HepG2 (cell line): Measurements from ENCODE around the gene KIF7. TPM values are rescaled to one million over a fixed set of nuclear protein-coding genes. Genes with fewer than 3 reads are reported as not detected.

Experiments used
- ATAC-seq: fragments of 200-7000 bp; cut with Tn5 transposase; 3 replicates; pipeline ENCODE4 v1.9.1; 2020; ENCODE audit warnings: mild to moderate bottlenecking, moderate library complexity
- BruUV-seq: library from RNA; stranded (reverse); fragments of 400-500 nt; replicated peaks from 2 replicates; lab custom pipeline; 2021; lab: Mats Ljungman, UMichigan
- CTCF ChIA-PET: fragments of 300-600 bp; formaldehyde crosslinking; extraction: SDS; loops from one replicate; lab custom pipeline; 2021; ENCODE audit warnings: low total read pairs, inconsistent platforms, low intra/inter-chr PET ratio; lab: Yijun Ruan, JAX
- POLR2A ChIA-PET: fragments of 350-600 bp; sonication (Branson Sonifier 250); formaldehyde crosslinking; loops from one replicate; lab custom pipeline; 2020; ENCODE audit warnings: antibody characterized with exemption, inconsistent platforms; lab: Yijun Ruan, JAX
- DNase-seq: peaks from one replicate; pipeline ENCODE4 v3.0.0-alpha.2; 2015; ENCODE audit warnings: low spot score
- FAIRE-seq: peaks from 3 replicates; lab custom pipeline; 2011; peaks lifted over from hg19 to GRCh38; lab: Jason Lieb, UNC
- H2AFZ ChIP-seq: one replicate; pipeline ENCODE4 v1.6.1; 2011; ENCODE audit warnings: low read length, inconsistent platforms
- H3K27ac ChIP-seq: fragments of 300-600 bp; 3 replicates; pipeline ENCODE4 v1.8.0; 2011; ENCODE audit warnings: mixed run types, mild to moderate bottlenecking, mixed read lengths, low read length, inconsistent platforms; ENCODE audit not compliant: insufficient read depth; ENCODE audit errors: extremely low read length
- H3K27me3 ChIP-seq, 2 experiments: fragments of 200-600 bp in 1 of 2; 2 replicates in 1 of 2; 3 replicates in 1 of 2; pipeline versions ENCODE4 v1.6.0 to v1.8.0; 2011; ENCODE audit warnings: low read length in 2 of 2, mild to moderate bottlenecking in 2 of 2, moderate library complexity in 2 of 2, inconsistent platforms in 1 of 2; ENCODE audit not compliant: insufficient read depth in 2 of 2, control insufficient read depth in 1 of 2
- H3K36me3 ChIP-seq, 2 experiments: fragments of 200-600 bp in 1 of 2; replicated peaks in 1 of 2; 2 replicates in 1 of 2; 3 replicates in 1 of 2; pipeline versions ENCODE4 v1.5.1 to v1.8.0; 2011; ENCODE audit warnings: low read length in 2 of 2, inconsistent platforms in 1 of 2; ENCODE audit not compliant: insufficient read depth in 2 of 2, control insufficient read depth in 1 of 2
- H3K4me1 ChIP-seq: 2 replicates; pipeline ENCODE4 v1.5.1; 2012; ENCODE audit warnings: low read length, inconsistent platforms; ENCODE audit not compliant: insufficient read depth
- H3K4me2 ChIP-seq: 2 replicates; pipeline ENCODE4 v1.6.0; 2011; ENCODE audit warnings: low read depth, low read length, inconsistent platforms
- H3K4me3 ChIP-seq, 3 experiments: fragments of 200-600 bp in 1 of 3; sonication (generic), shearing (Covaris generic) in 1 of 3; replicated peaks in 1 of 3; 2 replicates each; pipeline ENCODE4 v1.5.1; 2011 to 2016; ENCODE audit warnings: low read length in 3 of 3, inconsistent platforms in 2 of 3, low read depth in 2 of 3, mild to moderate bottlenecking in 2 of 3, control low read depth in 1 of 3, mixed read lengths in 1 of 3; ENCODE audit not compliant: insufficient read depth in 1 of 3
- H3K79me2 ChIP-seq: one replicate; pipeline ENCODE4 v1.6.1; 2011; ENCODE audit warnings: low read length, inconsistent platforms; ENCODE audit not compliant: insufficient read depth
- H3K9ac ChIP-seq: 2 replicates; pipeline ENCODE4 v1.6.0; 2011; ENCODE audit warnings: mild to moderate bottlenecking, low read depth, low read length, inconsistent platforms; ENCODE audit not compliant: insufficient read depth
- H3K9me3 ChIP-seq: 2 replicates; pipeline ENCODE4 v1.5.1; 2012; ENCODE audit warnings: mild to moderate bottlenecking, low read length
- H4K20me1 ChIP-seq: 2 replicates; pipeline ENCODE4 v1.6.0; 2011; ENCODE audit warnings: inconsistent platforms, mild to moderate bottlenecking, low read length, moderate library complexity; ENCODE audit not compliant: insufficient read depth
- ATAD3A ChIP-seq: sonication (generic); formaldehyde crosslinking; IDR thresholded peaks from 2 replicates; pipeline ENCODE4 v1.4.0; 2020; ENCODE audit warnings: missing genetic modification reagents
- ATF7 ChIP-seq, 2 experiments: fragments of 450-650 bp in 1 of 2; sonication (generic) in 1 of 2; formaldehyde crosslinking in 1 of 2; IDR thresholded peaks; 2 replicates each; pipeline versions ENCODE4 v1.4.0 to v1.6.1; 2016 to 2020; ENCODE audit warnings: antibody characterized with exemption in 1 of 2, mild to moderate bottlenecking in 1 of 2, missing genetic modification reagents in 1 of 2
- HHEX ChIP-seq: IDR thresholded peaks from 2 replicates; pipeline ENCODE4 v1.6.1; 2016; ENCODE audit warnings: control low read depth
- NFKB2 ChIP-seq: sonication (generic); formaldehyde crosslinking; IDR thresholded peaks from 2 replicates; pipeline ENCODE4 v1.4.0; 2020; ENCODE audit warnings: missing genetic modification reagents, borderline replicate concordance
- PAF1 ChIP-seq: IDR thresholded peaks from 2 replicates; pipeline ENCODE4 v1.6.1; 2016; ENCODE audit warnings: missing genetic modification reagents, missing compliant biosample characterization
- TGIF2 ChIP-seq: IDR thresholded peaks from 2 replicates; pipeline ENCODE4 v1.6.1; 2016; ENCODE audit warnings: control low read depth, missing compliant biosample characterization
- THAP8 ChIP-seq: sonication (generic); formaldehyde crosslinking; IDR thresholded peaks from 2 replicates; pipeline ENCODE4 v1.5.1; 2020; ENCODE audit warnings: missing genetic modification reagents, mild to moderate bottlenecking, borderline replicate concordance
- ZEB1 ChIP-seq: IDR thresholded peaks from 2 replicates; pipeline ENCODE4 v1.6.1; 2012; ENCODE audit warnings: mild to moderate bottlenecking, low read depth, inconsistent platforms; ENCODE audit not compliant: insufficient replicate concordance
- ZNF678 ChIP-seq: sonication (generic); formaldehyde crosslinking; IDR thresholded peaks from 2 replicates; pipeline ENCODE4 v1.4.0; 2020; ENCODE audit warnings: mild to moderate bottlenecking, missing genetic modification reagents
- ZNF772 ChIP-seq: sonication (generic); formaldehyde crosslinking; IDR thresholded peaks from 2 replicates; pipeline ENCODE4 v1.5.0; 2020; ENCODE audit warnings: mild to moderate bottlenecking, missing genetic modification reagents
- in situ Hi-C: cut with HindIII; loops from 2 replicates; pipeline ENCODE4 v1.10.0; 2017; ENCODE audit warnings: low pct_unique_long_range_greater_than_20kb; ENCODE audit not compliant: extremely low pct_ligation_motif_present
- intact Hi-C: fragments of 100-400 bp; cut with micrococcal nuclease; formaldehyde crosslinking; loops from one replicate; pipeline ENCODE4 v1.10.0; 2022; ENCODE audit not compliant: unreplicated experiment
- polyA plus RNA-seq, 8 experiments: library from polyadenylated mRNA; depleted of rRNA in 3 of 8; stranded (reverse) in 7 of 8; unstranded in 1 of 8; fragments of >200 nt; fragmentation: Illumina TruSeq in 4 of 8; extraction: Trizol in 4 of 8; gene quantifications; 2 replicates each; pipeline versions ENCODE4 v1.2.1 to v1.2.3, GENCODE V29; 2011 to 2016; ENCODE audit warnings: low read depth in 4 of 8, missing spikeins in 1 of 8, mixed read lengths in 1 of 8; ENCODE audit not compliant: insufficient read depth in 1 of 8
- total RNA-seq, 5 experiments: library from RNA; depleted of rRNA; stranded (reverse); fragments of >200 nt; fragmentation: Illumina TruSeq; extraction: Trizol; gene quantifications; 2 replicates each; pipeline ENCODE4 v1.2.3, GENCODE V29; 2016; ENCODE audit warnings: low read depth in 1 of 5

KIF7 gene
- total and polyA plus RNA-seq, 2 of the 13 experiments (the other 11 are each of a cell fraction or from before 2014, with no cell fraction given), result 1.5 to 6.2 TPM

GRCh38 chr15:89654847-89655805 is at the start of gene KIF7 (continued):
- TF ChIP-seq PAF1, result no peak
- no peak for TF ChIP-seq TGIF2 (CRISPR knock-in tag)
- TF ChIP-seq NFKB2 (CRISPR knock-in tag), result 0 out of 2 replicates have a peak, but pooled peaks have one; percentile 46

DNA sequence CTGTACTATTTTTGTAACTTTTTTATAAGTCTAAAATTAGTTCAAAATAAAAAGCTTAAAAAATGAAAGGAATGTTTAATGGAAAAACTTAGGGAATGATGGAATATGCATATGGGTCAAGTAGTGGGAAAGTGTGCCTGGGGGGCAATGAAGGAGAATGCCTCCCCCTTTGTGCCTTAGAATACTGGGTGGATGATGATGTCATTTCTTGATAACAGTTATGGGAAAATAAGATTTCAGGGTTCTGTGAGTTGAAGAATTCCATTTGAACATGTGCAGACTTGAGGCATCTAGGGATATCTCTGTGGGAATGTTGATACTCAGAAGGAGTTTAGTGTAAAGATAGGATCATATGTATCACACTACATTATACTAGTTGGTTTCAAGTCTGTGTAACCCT is 49.1 kb upstream of the KIF7 start:
- intact Hi-C loops, result no loop called here
- Histone ChIP-seq H3K4me2 (no peak overlapping the region), H2AFZ (no peak overlapping the region)
- no peak for ATAC-seq
- no peak for TF ChIP-seq ATAD3A (CRISPR knock-in tag)
- TF ChIP-seq ZNF772, result no peak
- no peak for TF ChIP-seq ZNF678
- no peak for TF ChIP-seq HHEX
- peak; percentile 86 for TF ChIP-seq ATF7 (IDR thresholded peaks at IDR 0.05)
- TF ChIP-seq ATF7 (CRISPR knock-in tag; IDR thresholded peaks at IDR 0.05), result no peak
- TF ChIP-seq NFKB2 (CRISPR knock-in tag), result no peak
- no peak for TF ChIP-seq THAP8
- TF ChIP-seq ZEB1, result no peak
- TF ChIP-seq, all 625 proteins: peak for 1
- POLR2A ChIA-PET, result no interaction called here
- Histone ChIP-seq H3K36me3 (no peaks in the 10 kb centered on the region), H3K27me3 (peaks cover 0 to 13% of the 10 kb centered on the region in 2 experiments; a peak in 2 of 5 replicates), H3K27ac (no peak overlapping the region), H4K20me1 (no peaks in the 10 kb centered on the region), H3K79me2 (no peaks in the 10 kb centered on the region), H3K4me1 (no peaks in the 10 kb centered on the region), H3K9ac (no peak overlapping the region), H3K9me3 (no peaks in the 10 kb centered on the region), H3K4me3 (no peak overlapping the region)
- CTCF ChIA-PET, result no interaction called here
- FAIRE-seq (no peak), DNase-seq (no peak)
- BruUV-seq, result no TSS peak
- in situ Hi-C loops, result no loop called here
